ENCODE measurements around the gene HYKK. TPM values are rescaled to one million over a fixed set of nuclear protein-coding genes. Genes with fewer than 3 reads are reported as not detected.
"Not testable (repeated sequence)": the region's sequence is repeated elsewhere in the genome, so short reads cannot be mapped to it uniquely, and the experiment has no call there.

HYKK gene
- total RNA-seq, 1 experiment from 2014 or later, result 19.8 TPM

- no peak for ATAC-seq
- ChIA-PET CTCF (no interaction called here), POLR2A (no interaction called here)
- Histone ChIP-seq H3K27ac (ENCODE audit: low read length) (no peak overlapping the region), H3K4me1 (ENCODE audit: control insufficient read depth, insufficient read depth, low read length) (peaks cover 17% of the 10 kb centered on the region), H3K27me3 (ENCODE audit: control insufficient read depth, insufficient read depth, low read length) (no peaks in the 10 kb centered on the region), H3K36me3 (ENCODE audit: control insufficient read depth, insufficient read depth, low read length) (peaks cover 18% of the 10 kb centered on the region), H3K4me3 (ENCODE audit: low read depth in 2 of 2, low read length in 2 of 2) (no peak overlapping the region), H3K9me3 (ENCODE audit: control insufficient read depth, insufficient read depth, low read depth, low read length) (no peaks in the 10 kb centered on the region)
- in situ Hi-C loops (cut with HindIII; ENCODE audit: low pct_unique_long_range_greater_than_20kb, low sequenced_read_pairs), result no loop called here
- intact Hi-C loops (cut with micrococcal nuclease; ENCODE audit: unreplicated experiment), result no loop called here
- no TSS peak for BruUV-seq (replicated peaks)
- TF ChIP-seq REST (IDR thresholded peaks at IDR 0.05; ENCODE audit: insufficient read depth in 1 of 2, low read depth in 2 of 2, low read length in 1 of 2) (no peak), CTCF (IDR thresholded peaks at IDR 0.05) (no peak), SIN3A (IDR thresholded peaks at IDR 0.05; ENCODE audit: borderline replicate concordance, insufficient read depth, low read depth, low read length) (no peak), POLR2AphosphoS5 (IDR thresholded peaks at IDR 0.05; ENCODE audit: low read depth, low read length) (no peak), TCF7L2 (IDR thresholded peaks at IDR 0.05; ENCODE audit: low read depth, low read length) (no peak)
- no peak for DNase-seq (ENCODE audit: low read depth, low spot score)
Measured at GRCh38 chr15:78538358-78538757, 31.0 kb downstream of the HYKK start.

- Histone ChIP-seq H3K36me3 (ENCODE audit: control insufficient read depth, insufficient read depth, low read length) (peaks cover 23% of the 10 kb centered on the region), H3K4me3 (ENCODE audit: low read depth in 2 of 2, low read length in 2 of 2) (peak overlapping the region; percentile 74 to 96), H3K27ac (ENCODE audit: low read length) (peak overlapping the region; percentile 82), H3K4me1 (ENCODE audit: control insufficient read depth, insufficient read depth, low read length) (peaks cover 17% of the 10 kb centered on the region)
- POLR2A ChIA-PET, result interaction anchor here (0.7 kb wide), 2 partner anchors 26 to 32 kb away, joined by 3 to 5 read pairs; partner anchors contain the start of genes CHRNA5 and HYKK
- H3K27me3 ChIP-seq (ENCODE audit: control insufficient read depth, insufficient read depth, low read length); CTCF ChIA-PET; intact Hi-C loops (cut with micrococcal nuclease; ENCODE audit: unreplicated experiment); DNase-seq (ENCODE audit: low read depth, low spot score); ATAC-seq; H3K9me3 ChIP-seq (ENCODE audit: control insufficient read depth, insufficient read depth, low read depth, low read length); in situ Hi-C loops (cut with HindIII; ENCODE audit: low pct_unique_long_range_greater_than_20kb, low sequenced_read_pairs): not testable (repeated sequence)
- TSS peak; percentile 96 for BruUV-seq (replicated peaks)
Measured at GRCh38 chr15:78539464-78540140, 32.2 kb downstream of the HYKK start.

GRCh38 chr15:78540141-78540870 is 32.9 kb downstream of the HYKK start, which contains the start of gene PSMA4:
Gene PSMA4, plus strand, starts transcription at chr15:78540444. Its CDS starts 1,484 bp downstream, at chr15:78541928.
- CTCF ChIA-PET, result no interaction called here
- POLR2A ChIA-PET, result interaction anchor here (0.7 kb wide), 2 partner anchors 25 to 33 kb away, joined by 3 to 5 read pairs; partner anchors contain the start of genes CHRNA5 and HYKK
- in situ Hi-C loops (cut with HindIII; ENCODE audit: low pct_unique_long_range_greater_than_20kb, low sequenced_read_pairs), result no loop called here

More at GRCh38 chr15:78540141-78540870, 32.9 kb downstream of the HYKK start, which contains the start of gene PSMA4:
- Histone ChIP-seq H3K27me3 (ENCODE audit: control insufficient read depth, insufficient read depth, low read length) (no peaks in the 10 kb centered on the region), H3K36me3 (ENCODE audit: control insufficient read depth, insufficient read depth, low read length) (peaks cover 30% of the 10 kb centered on the region), H3K27ac (ENCODE audit: low read length) (peak within 1 kb of the TSS; percentile 82), H3K4me1 (ENCODE audit: control insufficient read depth, insufficient read depth, low read length) (peaks cover 17% of the 10 kb centered on the region), H3K9me3 (ENCODE audit: control insufficient read depth, insufficient read depth, low read depth, low read length) (no peaks in the 10 kb centered on the region), H3K4me3 (ENCODE audit: low read depth in 2 of 2, low read length in 2 of 2) (peak within 1 kb of the TSS; percentile 74 to 96)
- no TSS peak for BruUV-seq (replicated peaks)
- TF ChIP-seq CTCF (IDR thresholded peaks at IDR 0.05) (no peak), SIN3A (IDR thresholded peaks at IDR 0.05; ENCODE audit: borderline replicate concordance, insufficient read depth, low read depth, low read length) (peak; percentile 53; the same call in 1 of the 2 replicates), TCF7L2 (IDR thresholded peaks at IDR 0.05; ENCODE audit: low read depth, low read length) (no peak), REST (IDR thresholded peaks at IDR 0.05; ENCODE audit: insufficient read depth in 1 of 2, low read depth in 2 of 2, low read length in 1 of 2) (no peak), POLR2AphosphoS5 (IDR thresholded peaks at IDR 0.05; ENCODE audit: low read depth, low read length) (peak; percentile 99)
- intact Hi-C loops (cut with micrococcal nuclease; ENCODE audit: unreplicated experiment), result no loop called here
- DNase-seq (ENCODE audit: low read depth, low spot score), result peak; percentile 55
- ATAC-seq, result peak; percentile 96

Measured in Panc1 (cell line).